GM18873 (cell line): Measurements from ENCODE around the gene GPR84.
A peak's percentile ranks its signal among the peaks of the same experiment; 100 is the strongest.
"Not testable (repeated sequence)": the region's sequence is repeated elsewhere in the genome, so short reads cannot be mapped to it uniquely, and the experiment has no call there.

Source experiments
- ATAC-seq: cut with Tn5 transposase; IDR thresholded peaks from one replicate; pipeline ENCODE4 v1.9.1; 2021; ENCODE audit warnings: mild to moderate bottlenecking, moderate library complexity, moderate number of reproducible peaks; ENCODE audit not compliant: unreplicated experiment, low FRiP score

Gene GPR84

GRCh38 chr12:54330442-54330841 lies 33.8 kb downstream of the GPR84 start:
- no peak for ATAC-seq

- ATAC-seq, result no peak
These were observed 34.5 kb downstream of the GPR84 start for GRCh38 chr12:54329759-54330158.

GRCh38 chr12:54328595-54329337 lies 35.5 kb downstream of the GPR84 start:
- no peak for ATAC-seq

- not testable (repeated sequence) for ATAC-seq
These were observed 38.7 kb downstream of the GPR84 start for GRCh38 chr12:54325442-54326109.

GRCh38 chr12:54324617-54325441 lies 39.5 kb downstream of the GPR84 start, which contains the start of gene COPZ1:
Gene COPZ1, plus strand, starts transcription at chr12:54325131. Its CDS starts 33 bp downstream, at chr12:54325164.
- ATAC-seq, result peak; percentile 99

- no peak for ATAC-seq
These were observed 42.9 kb downstream of the GPR84 start for GRCh38 chr12:54321363-54321762.
